Liver (tissue), 9 donors: ENCODE results near the gene MYO1H. TPM values are rescaled to one million over a fixed set of nuclear protein-coding genes. Genes with fewer than 3 reads are reported as not detected.

Experiments used
- DNase-seq: peaks from one replicate; pipeline ENCODE4 v3.0.0-alpha.2; 2017; ENCODE audit warnings: low spot score
- H3K27ac ChIP-seq, 2 donors: one replicate each; pipeline ENCODE4 v1.7.0; 2013; ENCODE audit warnings: inconsistent platforms in 2 of 2, low read length in 2 of 2, control low read depth in 1 of 2, low read depth in 1 of 2, mild to moderate bottlenecking in 1 of 2
- H3K27me3 ChIP-seq, 4 donors: one replicate each; pipeline versions ENCODE4 v1.6.1 to v1.7.0; 2013; ENCODE audit warnings: low read length in 3 of 4, inconsistent platforms in 1 of 4, mild to moderate bottlenecking in 1 of 4, moderate library complexity in 1 of 4; ENCODE audit not compliant: control insufficient read depth in 4 of 4, insufficient read depth in 4 of 4
- H3K36me3 ChIP-seq, 4 donors: one replicate each; pipeline versions ENCODE4 v1.6.1 to v1.7.0; 2013; ENCODE audit warnings: low read length in 3 of 4, mild to moderate bottlenecking in 3 of 4, low read depth in 1 of 4, moderate library complexity in 1 of 4; ENCODE audit not compliant: control insufficient read depth in 4 of 4, insufficient read depth in 3 of 4
- H3K4me1 ChIP-seq, 4 donors: one replicate each; pipeline versions ENCODE4 v1.6.1 to v1.7.0; 2013; ENCODE audit warnings: low read length in 3 of 4, mild to moderate bottlenecking in 3 of 4, moderate library complexity in 1 of 4; ENCODE audit not compliant: control insufficient read depth in 4 of 4, insufficient read depth in 4 of 4
- H3K4me3 ChIP-seq, 3 donors: one replicate each; pipeline versions ENCODE4 v1.6.1 to v1.7.0; 2013; ENCODE audit warnings: low read length in 3 of 3, control low read depth in 1 of 3, low read depth in 1 of 3, mild to moderate bottlenecking in 1 of 3
- H3K9ac ChIP-seq, 2 donors: one replicate each; pipeline ENCODE4 v1.7.0; 2013; ENCODE audit warnings: low read length in 2 of 2, mild to moderate bottlenecking in 2 of 2, moderate library complexity in 2 of 2, control low read depth in 1 of 2, low read depth in 1 of 2
- H3K9me3 ChIP-seq, 4 donors: one replicate each; pipeline versions ENCODE4 v1.6.1 to v1.7.0; 2013; ENCODE audit warnings: low read length in 3 of 4; ENCODE audit not compliant: control insufficient read depth in 4 of 4
- EGR1 ChIP-seq, 2 donors: IDR thresholded peaks; 2 replicates each; pipeline ENCODE4 v1.6.1; 2016 to 2018; ENCODE audit warnings: antibody characterized with exemption in 2 of 2, low read depth in 2 of 2
- GABPA ChIP-seq, 2 donors: IDR thresholded peaks in 1 of 2; conservative IDR thresholded peaks in 1 of 2; 2 replicates each; pipeline ENCODE4 v1.6.1; 2016; ENCODE audit warnings: antibody characterized with exemption in 2 of 2, mild to moderate bottlenecking in 1 of 2, moderate library complexity in 1 of 2
- HNF4A ChIP-seq, 2 donors: conservative IDR thresholded peaks; 2 replicates each; pipeline ENCODE4 v1.6.1; 2016; ENCODE audit warnings: antibody characterized with exemption in 2 of 2, mild to moderate bottlenecking in 2 of 2
- MAX ChIP-seq: IDR thresholded peaks from 2 replicates; pipeline ENCODE4 v1.6.1; 2016; ENCODE audit warnings: antibody characterized with exemption
- RAD21 ChIP-seq, 2 donors: IDR thresholded peaks; 2 replicates each; pipeline ENCODE4 v1.6.1; 2016; ENCODE audit warnings: antibody characterized with exemption in 2 of 2, mild to moderate bottlenecking in 2 of 2
- SP1 ChIP-seq: IDR thresholded peaks from 2 replicates; pipeline ENCODE4 v1.6.1; 2018; ENCODE audit warnings: antibody characterized with exemption, mild to moderate bottlenecking
- YY1 ChIP-seq: IDR thresholded peaks from 2 replicates; pipeline ENCODE4 v1.6.1; 2016; ENCODE audit warnings: antibody characterized with exemption, mild to moderate bottlenecking
- ZBTB33 ChIP-seq: IDR thresholded peaks from 2 replicates; pipeline ENCODE4 v1.6.1; 2016; ENCODE audit warnings: antibody characterized with exemption
- WGBS: extraction: QIAGEN DNeasy Blood & Tissue Kit; methylation state at CpG from one replicate; pipeline ENCODE4 v1.1.7; 2013; 5-methylcytosine and 5-hydroxymethylcytosine counted together
- polyA plus RNA-seq, 2 donors: library from polyadenylated mRNA; stranded (reverse) in 1 of 2; unstranded in 1 of 2; fragments of 200-250 nt in 1 of 2; fragments of >200 nt in 1 of 2; fragmentation: Nextera tagmentation in 1 of 2; extraction: Ambion mirVana in 1 of 2; gene quantifications; one replicate each; pipeline versions ENCODE4 v1.2.1 to v1.2.3, GENCODE V29; 2013 to 2015
- total RNA-seq, 2 donors: library from RNA; depleted of rRNA; stranded (reverse); fragments of >200 nt; gene quantifications; one replicate each; pipeline ENCODE4 v1.2.3, GENCODE V29; 2014
- donor health status: healthy.
- donor health status: healthy.
- donor health status: healthy.
- donor health status: healthy.
- donor health status: healthy.

MYO1H gene
- total and polyA plus RNA-seq, 4 donors: not detected

- no peak overlapping the region for H3K27ac ChIP-seq
- no peak overlapping the region for H3K9ac ChIP-seq
- H3K9me3 ChIP-seq: no peaks in the 10 kb centered on the region
- no peaks in the 10 kb centered on the region for H3K4me1 ChIP-seq
- no peak for DNase-seq
- no peak overlapping the region for H3K4me3 ChIP-seq
- 95% methylated on average over 7 of the region's 7 CpGs for WGBS
- TF ChIP-seq ZBTB33 (no peak), GABPA (IDR thresholded peaks at IDR 0.05 in 1 of 2, conservative IDR thresholded peaks at IDR 0.05 in 1 of 2) (no peak), RAD21 (IDR thresholded peaks at IDR 0.05) (no peak), MAX (no peak), YY1 (no peak), SP1 (no peak), EGR1 (IDR thresholded peaks at IDR 0.05; ENCODE audit: low read depth in 2 of 2) (no peak), HNF4A (conservative IDR thresholded peaks at IDR 0.05) (no peak)
- no peaks in the 10 kb centered on the region for H3K27me3 ChIP-seq
- H3K36me3 ChIP-seq: peaks cover 19 to 79% (median 65%) of the 10 kb centered on the region in 4 donors
Observed at GRCh38 chr12:109497675-109498074, 150.0 kb downstream of the MYO1H start.

Other genes with a start within 250 kb of the MYO1H start
- gene ACACB, start 231.3 kb upstream of the MYO1H start, total RNA-seq: 100 to 1,000 TPM in 1 of 2 donors, 10 to 100 TPM in 1; 12.9 to 288 TPM
- gene ACACB, start 231.3 kb upstream of the MYO1H start, polyA plus RNA-seq: 10 to 100 TPM; 46.5 to 57.8 TPM
- gene FOXN4, start 38.6 kb upstream of the MYO1H start, total RNA-seq: not detected
- gene FOXN4, start 38.6 kb upstream of the MYO1H start, polyA plus RNA-seq: not detected
- 10 to 100 TPM in 1 of 2 donors, 1 to 10 TPM in 1; 8.4 to 20.1 TPM for gene KCTD10, start 129.4 kb downstream of the MYO1H start, total RNA-seq
- 10 to 100 TPM in 1 of 2 donors, 1 to 10 TPM in 1; 4.2 to 11.4 TPM for gene KCTD10, start 129.4 kb downstream of the MYO1H start, polyA plus RNA-seq
- 10 to 100 TPM; 29.1 to 43.4 TPM for gene UBE3B, start 129.7 kb downstream of the MYO1H start, total RNA-seq
- gene UBE3B, start 129.7 kb downstream of the MYO1H start, polyA plus RNA-seq: 10 to 100 TPM in 1 of 2 donors, 1 to 10 TPM in 1; 9.3 to 19.1 TPM
- gene MMAB, start 225.6 kb downstream of the MYO1H start, total RNA-seq: 10 to 100 TPM; 47.1 to 63.5 TPM
- 100 to 1,000 TPM in 1 of 2 donors, 10 to 100 TPM in 1; 90.6 to 101 TPM for gene MMAB, start 225.6 kb downstream of the MYO1H start, polyA plus RNA-seq
- gene MVK, start 225.9 kb downstream of the MYO1H start, total RNA-seq: 10 to 100 TPM; 34.9 to 50.3 TPM
- gene MVK, start 225.9 kb downstream of the MYO1H start, polyA plus RNA-seq: 10 to 100 TPM; 39.0 to 43.8 TPM